OCI-LY3 (cell line): ENCODE measurements around the gene CEMIP.

Experiments
- CTCF ChIP-seq: fragments of 200-600, 300-600 bp; sonication (generic); IDR thresholded peaks from 2 replicates; pipeline ENCODE4 v1.5.1; 2014; ENCODE audit warnings: antibody characterized with exemption, low read length, low read depth
- EZH2phosphoT487 ChIP-seq: fragments of 200-600 bp; shearing (Covaris generic); IDR thresholded peaks from 2 replicates; pipeline ENCODE4 v1.6.1; 2018; ENCODE audit warnings: antibody characterized with exemption, mixed run types, low read depth

GRCh38 chr15:80944818-80945217 is 165.6 kb downstream of the CEMIP start:
- no peak for TF ChIP-seq CTCF
- no peak for TF ChIP-seq EZH2phosphoT487
